Left ventricle myocardium inferior (tissue), 1 donor: Measurements from ENCODE around the gene NDUFB10. TPM values are rescaled to one million over a fixed set of nuclear protein-coding genes. Genes with fewer than 3 reads are reported as not detected.
A peak's percentile ranks its signal among the peaks of the same experiment; 100 is the strongest.

Source experiments
- DNase-seq: peaks from one replicate; pipeline ENCODE4 v3.0.0-alpha.2; 2020
- H3K27ac ChIP-seq: fragments of 200-600 bp; replicated peaks from 2 replicates; pipeline ENCODE4 v1.8.0; 2021
- H3K27me3 ChIP-seq: fragments of 200-600 bp; 2 replicates; pipeline ENCODE4 v1.8.0; 2021; ENCODE audit warnings: low read depth
- H3K36me3 ChIP-seq: fragments of 200-600 bp; 2 replicates; pipeline ENCODE4 v1.8.0; 2021
- H3K4me1 ChIP-seq: fragments of 200-600 bp; 2 replicates; pipeline ENCODE4 v1.8.0; 2021
- H3K4me3 ChIP-seq: fragments of 200-600 bp; 2 replicates; pipeline ENCODE4 v1.8.0; 2021; ENCODE audit warnings: mild to moderate bottlenecking, moderate library complexity
- H3K9me3 ChIP-seq: fragments of 200-600 bp; replicated peaks from 2 replicates; pipeline ENCODE4 v1.8.0; 2021
- intact Hi-C: fragments of 100-400 bp; cut with micrococcal nuclease; formaldehyde crosslinking; loops from one replicate; pipeline ENCODE4 v1.11.0; 2022
- total RNA-seq: library from RNA; stranded (reverse); fragmentation: NEBNext Ultra II Directional; extraction: Animal tissue kit (Norgen Biotek cat#: 25700); gene quantifications from one replicate; pipeline ENCODE4 v1.2.1, GENCODE V29; 2021
- TF ChIP-seq, protein P1 (sequence below): fragments of 200-600 bp; IDR thresholded peaks from 2 replicates; pipeline ENCODE4 v1.8.0; 2021; ENCODE audit warnings: antibody characterized with exemption, mild to moderate bottlenecking, borderline replicate concordance
- donor health status: DM: no; HTN: yes; CAD: no; lungs with severe emphysema.

NDUFB10 gene
- total RNA-seq, 1 donor from 2014 or later, result 601 TPM

DNA sequence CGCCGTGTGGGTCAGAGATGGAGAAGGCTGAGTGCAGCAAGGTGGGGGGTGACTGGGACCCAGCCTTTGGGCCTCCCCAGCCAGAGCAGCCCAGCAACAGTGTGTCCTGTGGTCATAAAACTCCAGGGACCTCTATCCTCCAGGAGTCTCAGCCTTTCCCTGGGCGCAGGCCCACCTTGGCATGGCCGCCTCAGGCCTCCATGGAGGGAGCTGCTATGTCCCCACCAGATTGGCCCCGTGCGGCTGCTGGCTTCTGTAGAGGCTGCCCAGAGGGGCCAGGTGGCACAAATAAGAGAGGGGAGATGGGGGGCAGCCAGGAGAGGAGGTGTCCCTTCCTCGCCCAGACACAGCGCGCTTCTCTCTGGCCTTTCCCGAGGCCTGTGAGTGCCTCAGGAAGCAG lies 27.9 kb downstream of the NDUFB10 start:
- intact Hi-C loops, result no loop called here
- H3K4me3 ChIP-seq, result no peak overlapping the region
- peaks cover 55% of the 10 kb centered on the region for H3K27me3 ChIP-seq
- no peak for DNase-seq
- no peak overlapping the region for H3K27ac ChIP-seq
- H3K9me3 ChIP-seq, result no peaks in the 10 kb centered on the region
- TF ChIP-seq, protein P1, sequence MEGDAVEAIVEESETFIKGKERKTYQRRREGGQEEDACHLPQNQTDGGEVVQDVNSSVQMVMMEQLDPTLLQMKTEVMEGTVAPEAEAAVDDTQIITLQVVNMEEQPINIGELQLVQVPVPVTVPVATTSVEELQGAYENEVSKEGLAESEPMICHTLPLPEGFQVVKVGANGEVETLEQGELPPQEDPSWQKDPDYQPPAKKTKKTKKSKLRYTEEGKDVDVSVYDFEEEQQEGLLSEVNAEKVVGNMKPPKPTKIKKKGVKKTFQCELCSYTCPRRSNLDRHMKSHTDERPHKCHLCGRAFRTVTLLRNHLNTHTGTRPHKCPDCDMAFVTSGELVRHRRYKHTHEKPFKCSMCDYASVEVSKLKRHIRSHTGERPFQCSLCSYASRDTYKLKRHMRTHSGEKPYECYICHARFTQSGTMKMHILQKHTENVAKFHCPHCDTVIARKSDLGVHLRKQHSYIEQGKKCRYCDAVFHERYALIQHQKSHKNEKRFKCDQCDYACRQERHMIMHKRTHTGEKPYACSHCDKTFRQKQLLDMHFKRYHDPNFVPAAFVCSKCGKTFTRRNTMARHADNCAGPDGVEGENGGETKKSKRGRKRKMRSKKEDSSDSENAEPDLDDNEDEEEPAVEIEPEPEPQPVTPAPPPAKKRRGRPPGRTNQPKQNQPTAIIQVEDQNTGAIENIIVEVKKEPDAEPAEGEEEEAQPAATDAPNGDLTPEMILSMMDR, result no peak
- peaks cover 55% of the 10 kb centered on the region for H3K4me1 ChIP-seq
- H3K36me3 ChIP-seq, result peaks cover 21% of the 10 kb centered on the region

DNA sequence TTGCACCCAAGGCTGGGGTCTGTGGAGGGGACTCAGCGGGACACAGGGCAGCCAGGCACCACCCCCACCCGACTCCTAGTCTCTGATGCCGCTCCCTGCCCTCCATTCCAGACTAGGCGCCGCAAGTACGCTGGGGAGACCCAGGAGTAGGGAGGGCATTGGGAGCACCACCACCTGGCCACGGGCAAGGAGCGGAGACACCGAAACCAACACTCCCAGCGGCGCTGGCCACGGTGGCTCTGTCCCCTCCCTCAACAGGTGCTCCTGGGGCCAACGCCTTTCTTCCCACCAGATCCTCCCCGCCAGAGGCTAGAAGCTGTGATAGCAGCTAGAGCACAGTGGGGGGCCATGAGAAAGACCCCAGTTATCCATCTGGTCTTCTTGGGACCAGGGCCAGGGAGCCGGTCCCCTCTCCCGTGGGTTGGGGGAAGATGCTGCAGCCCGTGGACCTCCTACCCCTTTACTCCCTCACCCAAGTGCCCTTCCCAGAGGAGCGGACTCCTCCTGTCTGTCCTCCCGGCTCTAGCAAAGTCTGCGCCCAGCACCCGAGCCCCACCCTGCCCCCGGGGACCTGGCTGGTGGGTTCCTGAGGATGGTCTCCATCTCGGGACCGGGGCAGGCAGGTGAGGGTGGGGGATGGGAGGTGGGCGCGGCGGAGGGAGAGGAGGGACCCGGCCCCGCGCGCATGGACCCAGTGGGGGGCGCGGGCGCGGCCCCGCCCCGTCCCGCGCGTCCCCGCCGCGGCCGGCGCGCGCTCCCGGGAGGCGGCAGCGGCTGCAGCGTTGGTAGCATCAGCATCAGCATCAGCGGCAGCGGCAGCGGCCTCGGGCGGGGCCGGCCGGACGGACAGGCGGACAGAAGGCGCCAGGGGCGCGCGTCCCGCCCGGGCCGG lies 30.1 kb downstream of the NDUFB10 start, which contains the start of gene SYNGR3:
Gene SYNGR3, plus strand, starts transcription at position 762 of the 892 bp plus-strand sequence. CDS start 133 bp downstream, outside the sequence.
- TF ChIP-seq, protein P1, result no peak
- peaks cover 46% of the 10 kb centered on the region for H3K4me1 ChIP-seq
- peak within 1 kb of the TSS; percentile 66 for H3K4me3 ChIP-seq
- DNase-seq, result no peak
- no peak within 1 kb of the TSS for H3K27ac ChIP-seq
- peaks cover 47% of the 10 kb centered on the region for H3K27me3 ChIP-seq
- H3K9me3 ChIP-seq, result peaks cover 4% of the 10 kb centered on the region
- H3K36me3 ChIP-seq, result peaks cover 21% of the 10 kb centered on the region
- intact Hi-C loops, result no loop called here

DNA sequence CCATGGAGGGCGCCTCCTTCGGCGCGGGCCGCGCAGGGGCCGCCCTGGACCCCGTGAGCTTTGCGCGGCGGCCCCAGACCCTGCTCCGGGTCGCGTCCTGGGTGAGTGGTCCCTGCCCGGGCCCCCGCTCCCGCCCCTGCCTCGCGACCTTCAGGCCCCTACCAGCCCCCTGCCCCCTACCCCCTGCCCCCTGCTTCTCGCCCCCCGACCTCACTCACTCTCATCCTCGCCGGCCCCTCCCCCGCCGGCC lies 30.7 kb downstream of the NDUFB10 start:
- no peak overlapping the region for H3K27ac ChIP-seq
- peaks cover 21% of the 10 kb centered on the region for H3K36me3 ChIP-seq
- peak overlapping the region; percentile 66 for H3K4me3 ChIP-seq
- peaks cover 47% of the 10 kb centered on the region for H3K27me3 ChIP-seq
- peaks cover 4% of the 10 kb centered on the region for H3K9me3 ChIP-seq
- intact Hi-C loops, result no loop called here
- TF ChIP-seq, protein P1, result no peak
- DNase-seq, result no peak
- H3K4me1 ChIP-seq, result peaks cover 41% of the 10 kb centered on the region

DNA sequence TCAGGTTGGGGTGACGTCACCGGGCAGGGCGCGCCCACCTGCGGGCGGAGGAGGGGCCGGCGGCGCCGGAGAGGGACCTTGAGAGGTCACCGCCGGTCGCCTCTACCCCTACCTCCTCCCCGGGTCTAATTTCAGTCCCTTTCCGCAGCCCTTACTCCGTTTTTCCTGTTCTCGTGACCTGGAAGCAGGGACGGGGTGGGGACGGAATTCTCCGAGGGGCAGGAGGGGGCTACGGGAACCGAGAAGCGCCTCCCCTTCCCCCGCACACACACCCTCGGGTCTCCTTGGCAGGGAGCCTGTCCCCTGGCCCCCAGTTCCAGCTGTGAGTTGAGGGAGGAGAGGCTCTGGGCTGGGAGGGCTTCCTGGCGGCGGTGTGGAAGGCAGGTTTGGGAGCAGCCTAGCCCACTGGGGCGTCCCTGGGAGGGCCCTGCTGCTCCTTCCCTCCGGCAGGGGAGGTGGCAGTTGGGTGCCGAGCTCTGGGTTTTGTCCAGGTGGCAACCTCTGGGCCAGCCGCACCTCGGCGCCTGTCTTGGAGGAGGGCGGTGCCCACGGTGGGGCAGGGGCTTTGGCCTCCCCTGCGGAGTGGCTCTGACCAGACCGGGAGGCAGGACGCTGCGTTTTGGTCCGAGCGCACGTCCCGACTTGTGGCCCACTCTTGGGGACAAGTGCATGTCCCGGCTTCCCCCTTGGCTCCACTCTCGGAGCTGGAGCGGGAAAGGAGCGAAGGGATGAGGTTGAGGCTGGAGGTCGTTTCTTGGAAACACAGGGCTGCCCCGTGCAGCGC lies 31.2 kb downstream of the NDUFB10 start:
- no peak for DNase-seq
- H3K9me3 ChIP-seq, result peaks cover 4% of the 10 kb centered on the region
- H3K27ac ChIP-seq, result no peak overlapping the region
- peaks cover 36% of the 10 kb centered on the region for H3K4me1 ChIP-seq
- peaks cover 47% of the 10 kb centered on the region for H3K27me3 ChIP-seq
- TF ChIP-seq, protein P1, result no peak
- H3K36me3 ChIP-seq, result peaks cover 18% of the 10 kb centered on the region
- intact Hi-C loops, result no loop called here
- H3K4me3 ChIP-seq, result peak overlapping the region; percentile 66

DNA sequence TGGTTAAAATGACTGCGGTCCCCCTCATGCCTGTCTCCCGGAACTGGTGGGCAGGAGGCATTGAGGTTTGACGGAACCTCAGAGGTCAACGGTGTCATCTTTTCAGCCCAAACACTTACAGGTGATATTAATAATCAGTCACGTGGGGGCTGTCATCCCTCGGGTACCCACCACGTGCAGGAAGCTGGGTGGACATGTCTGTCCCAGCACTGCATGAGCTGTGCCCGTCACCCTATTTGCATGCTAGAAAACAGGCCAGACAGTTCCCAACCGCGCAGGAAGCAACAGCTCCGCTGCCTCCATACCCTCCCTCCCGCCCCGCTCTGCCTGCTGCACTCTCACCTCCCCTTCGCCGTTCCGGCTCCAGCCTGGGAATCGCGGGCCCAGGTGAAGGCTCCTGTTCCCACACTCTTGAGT lies 31.8 kb downstream of the NDUFB10 start:
- TF ChIP-seq, protein P1, result no peak
- no peak for DNase-seq
- peaks cover 31% of the 10 kb centered on the region for H3K4me1 ChIP-seq
- H3K27me3 ChIP-seq, result peaks cover 47% of the 10 kb centered on the region
- intact Hi-C loops, result no loop called here
- peak overlapping the region; percentile 66 for H3K4me3 ChIP-seq
- peaks cover 4% of the 10 kb centered on the region for H3K9me3 ChIP-seq
- peaks cover 12% of the 10 kb centered on the region for H3K36me3 ChIP-seq
- no peak overlapping the region for H3K27ac ChIP-seq
